HG03039 (cell line): Measurements from ENCODE around the gene PLCG1.

ENCODE experiments used
- ATAC-seq: cut with Tn5 transposase; IDR thresholded peaks from one replicate; pipeline ENCODE4 v1.9.1; 2021; ENCODE audit warnings: mild to moderate bottlenecking, moderate library complexity; ENCODE audit not compliant: unreplicated experiment

Gene PLCG1

DNA sequence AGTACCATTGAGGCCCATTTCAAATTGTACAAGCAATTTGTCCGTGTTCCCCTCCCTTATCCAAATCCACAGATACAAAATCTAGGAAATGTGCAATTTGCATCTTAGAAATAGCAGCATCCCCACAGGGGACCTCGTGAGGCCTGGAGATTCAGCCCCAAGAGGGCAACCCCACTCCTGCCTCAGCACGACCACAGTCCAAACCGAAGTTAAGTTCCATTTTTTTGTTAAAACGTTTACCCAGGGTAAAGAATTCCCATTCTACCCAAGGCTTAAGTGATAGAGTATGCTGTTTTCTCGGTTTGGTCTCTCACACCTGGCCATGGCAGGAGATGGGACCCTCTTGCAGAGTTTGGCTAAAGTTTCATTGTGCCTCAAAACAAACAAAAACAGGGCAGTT lies 41.2 kb downstream of the PLCG1 start:
- no peak for ATAC-seq

- ATAC-seq: no peak
These were observed 41.6 kb downstream of the PLCG1 start for GRCh38 chr20:41178904-41179432.

GRCh38 chr20:41179961-41180360 lies 42.6 kb downstream of the PLCG1 start:
- ATAC-seq: no peak

GRCh38 chr20:41180599-41181333 lies 43.4 kb downstream of the PLCG1 start:
- ATAC-seq: no peak

GRCh38 chr20:41181567-41181966 lies 44.2 kb downstream of the PLCG1 start:
- no peak for ATAC-seq

GRCh38 chr20:41182296-41183212 lies 45.2 kb downstream of the PLCG1 start:
- ATAC-seq: no peak

GRCh38 chr20:41183391-41183790 lies 46.0 kb downstream of the PLCG1 start:
- no peak for ATAC-seq

DNA sequence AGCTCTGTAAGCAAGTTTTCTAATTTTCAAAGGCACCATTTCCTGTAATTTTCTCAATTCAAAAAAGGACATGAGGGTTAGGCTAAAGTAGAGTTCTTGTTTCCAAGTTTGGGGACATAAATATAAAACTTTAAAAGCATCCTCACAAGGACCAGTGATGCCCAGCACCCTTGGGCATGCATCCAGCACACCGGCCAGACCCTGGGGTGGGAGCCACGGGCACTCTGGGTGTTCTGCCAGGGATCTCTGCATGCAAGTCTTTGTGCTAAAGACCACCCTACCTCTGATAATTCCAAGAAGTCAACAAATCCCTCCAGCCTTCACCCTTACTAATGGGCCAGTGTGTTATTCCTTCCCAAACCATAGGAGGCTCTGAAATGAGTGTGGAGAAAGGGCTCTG lies 46.5 kb downstream of the PLCG1 start:
- ATAC-seq: no peak

DNA sequence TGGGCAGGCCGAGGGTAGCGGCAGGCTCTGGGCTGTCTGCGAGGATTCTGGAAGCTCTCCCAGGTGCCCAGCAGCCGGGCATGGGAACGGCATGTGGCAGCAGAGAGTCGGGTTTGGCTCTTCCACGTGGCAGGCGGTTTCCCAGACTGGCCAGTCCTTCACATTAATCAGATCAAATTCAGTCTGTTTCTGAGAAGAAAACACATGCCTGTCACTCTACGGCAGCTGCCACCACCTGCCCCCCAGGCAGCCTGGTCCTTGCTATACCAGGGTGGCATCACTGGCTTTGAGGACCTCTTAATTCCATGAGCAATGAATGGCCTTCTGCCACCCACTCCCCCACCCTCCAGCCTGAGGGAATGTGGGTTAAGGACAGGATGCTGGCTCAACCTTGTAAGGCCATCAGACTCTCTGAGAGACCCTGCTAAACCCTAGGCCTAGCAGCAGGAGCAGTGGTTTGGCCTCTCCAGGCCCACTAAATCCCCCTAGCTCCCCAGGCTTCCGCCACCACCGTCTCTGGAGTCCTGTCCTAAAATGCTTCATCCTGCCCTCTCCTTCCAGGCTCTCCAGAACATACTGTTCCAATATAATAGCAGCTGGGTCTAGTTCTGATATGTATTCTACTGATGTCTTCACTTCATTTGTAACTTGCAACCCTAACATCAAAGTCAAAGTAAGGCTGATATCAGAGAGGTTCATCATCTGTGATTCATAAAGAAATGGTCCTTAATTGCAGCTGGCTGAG lies 47.8 kb downstream of the PLCG1 start:
- no peak for ATAC-seq

DNA sequence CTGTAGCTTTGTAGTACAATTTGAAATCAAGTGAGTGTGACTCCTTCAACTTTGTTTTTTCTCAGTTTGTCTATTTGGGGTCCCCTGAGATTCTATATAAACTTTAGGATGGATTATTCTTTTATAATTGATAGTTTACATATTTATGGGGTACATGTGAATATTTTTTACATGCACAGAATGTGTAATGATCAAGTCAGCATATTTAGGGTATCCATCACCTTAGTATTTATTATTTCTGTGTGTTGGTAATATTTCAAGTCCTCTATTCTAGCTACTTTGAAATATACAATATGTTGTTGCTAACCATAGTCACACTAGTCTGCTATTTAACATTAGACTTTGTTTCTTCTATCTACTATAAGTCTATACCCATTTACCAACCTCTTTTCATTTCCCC lies 50.3 kb downstream of the PLCG1 start:
- ATAC-seq: no peak

DNA sequence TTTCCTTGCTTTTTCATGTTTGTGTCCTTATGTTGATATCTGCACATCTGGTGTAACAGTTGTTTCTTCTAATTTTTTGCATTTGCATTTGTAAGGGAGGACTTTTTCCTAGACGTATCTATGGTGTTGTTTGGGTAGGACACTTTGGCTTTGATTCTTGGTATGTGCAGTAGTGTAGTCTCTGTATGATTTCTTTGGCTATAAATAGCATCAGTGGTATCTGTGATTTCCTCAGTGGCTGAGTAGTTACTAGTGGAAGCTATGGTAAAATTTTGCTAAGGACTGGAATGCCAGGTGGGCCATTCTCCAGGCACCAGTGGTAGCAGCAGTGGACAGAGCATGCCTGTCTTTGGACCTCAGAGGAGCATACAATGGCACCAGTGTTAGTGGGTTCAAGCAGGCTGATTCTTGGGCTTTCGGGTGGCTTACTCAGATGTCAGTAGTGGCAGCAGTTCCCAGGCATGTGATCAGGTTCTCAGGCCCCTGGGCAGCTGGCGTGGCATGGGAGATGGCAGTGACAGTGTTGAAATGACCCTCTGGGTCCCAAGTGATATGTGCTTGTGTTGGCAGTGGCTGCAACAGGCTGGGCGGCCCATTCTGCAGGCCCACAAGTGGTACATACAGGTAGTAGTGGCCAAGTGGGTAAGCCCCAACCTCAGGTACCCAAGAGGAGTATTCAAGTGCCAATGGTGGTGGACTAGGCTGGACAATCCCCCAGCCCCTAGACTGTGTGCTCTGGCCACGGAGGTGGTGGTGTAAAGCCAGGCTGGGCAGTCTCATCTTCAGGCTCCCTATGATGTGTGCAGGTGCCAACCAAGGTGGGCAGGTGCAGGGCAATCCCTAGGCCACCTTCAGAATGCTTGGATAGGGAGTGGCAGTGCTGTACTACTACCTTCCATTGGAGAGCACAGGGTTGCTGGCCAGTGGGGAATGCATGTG lies 54.5 kb downstream of the PLCG1 start:
- ATAC-seq: no peak

DNA sequence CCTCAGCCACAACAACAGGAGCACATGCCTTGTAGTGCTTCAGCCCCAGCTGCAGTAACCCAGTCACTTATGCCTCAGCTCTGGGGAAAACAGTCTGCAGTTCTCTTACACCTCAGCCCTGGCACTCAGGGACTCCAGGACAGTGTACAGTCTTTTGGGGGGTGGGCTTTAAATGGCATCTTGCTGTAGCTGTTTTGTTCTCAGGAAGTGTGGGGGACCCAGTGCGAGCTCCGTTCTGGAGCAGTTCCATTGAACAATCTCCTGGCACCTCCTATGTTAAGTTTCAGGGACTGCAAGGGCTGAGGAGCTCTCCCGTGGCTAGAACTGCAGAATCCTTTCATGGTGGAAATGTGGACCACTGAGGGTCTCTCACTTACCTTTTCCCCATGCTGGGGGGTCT lies 55.2 kb downstream of the PLCG1 start:
- no peak for ATAC-seq

DNA sequence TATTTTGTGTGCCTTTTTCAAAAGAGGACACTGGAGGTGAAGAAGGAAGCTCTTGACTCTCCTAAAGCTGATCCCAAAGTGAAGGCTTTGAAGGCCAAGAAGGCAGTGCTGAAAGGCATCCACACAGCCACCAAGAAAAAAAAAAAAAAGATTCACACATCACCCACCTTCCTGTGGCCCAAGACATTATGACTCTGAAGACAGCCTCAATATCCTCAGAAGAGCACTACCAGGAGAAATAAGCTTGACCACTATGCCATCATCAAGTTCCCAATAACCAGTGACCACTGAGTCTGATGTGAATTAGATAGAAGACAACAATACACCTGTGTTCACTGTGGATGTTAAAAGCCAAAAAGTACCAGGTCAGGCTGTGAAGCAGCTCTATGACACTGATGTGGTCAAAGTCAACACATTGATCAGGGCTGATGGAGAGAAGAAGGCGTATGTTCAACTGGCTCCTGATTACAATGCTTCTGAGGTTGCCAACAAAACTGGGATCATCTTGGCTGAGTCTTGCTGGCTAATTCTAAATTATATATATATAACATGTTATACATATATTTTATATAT lies 59.4 kb downstream of the PLCG1 start:
- ATAC-seq: no peak

DNA sequence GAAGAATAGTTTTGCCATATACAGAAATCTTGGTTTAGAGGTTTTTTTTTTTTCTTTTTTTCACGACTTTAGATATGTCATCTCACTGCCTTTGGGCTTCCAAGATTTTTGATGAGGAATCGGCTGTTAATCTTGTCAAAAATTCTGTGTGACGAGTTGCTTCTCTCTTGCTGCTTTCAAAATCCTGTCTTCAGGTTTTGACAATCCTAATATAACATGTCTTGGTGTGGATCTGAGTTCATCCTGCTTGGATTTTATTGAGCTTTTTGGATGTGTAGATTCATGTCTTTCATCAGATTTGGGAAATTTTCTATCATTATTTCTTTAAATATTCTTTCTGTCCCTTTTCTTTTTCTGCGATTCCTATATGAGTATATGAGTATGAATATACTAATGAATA lies 61.1 kb downstream of the PLCG1 start:
- no peak for ATAC-seq

DNA sequence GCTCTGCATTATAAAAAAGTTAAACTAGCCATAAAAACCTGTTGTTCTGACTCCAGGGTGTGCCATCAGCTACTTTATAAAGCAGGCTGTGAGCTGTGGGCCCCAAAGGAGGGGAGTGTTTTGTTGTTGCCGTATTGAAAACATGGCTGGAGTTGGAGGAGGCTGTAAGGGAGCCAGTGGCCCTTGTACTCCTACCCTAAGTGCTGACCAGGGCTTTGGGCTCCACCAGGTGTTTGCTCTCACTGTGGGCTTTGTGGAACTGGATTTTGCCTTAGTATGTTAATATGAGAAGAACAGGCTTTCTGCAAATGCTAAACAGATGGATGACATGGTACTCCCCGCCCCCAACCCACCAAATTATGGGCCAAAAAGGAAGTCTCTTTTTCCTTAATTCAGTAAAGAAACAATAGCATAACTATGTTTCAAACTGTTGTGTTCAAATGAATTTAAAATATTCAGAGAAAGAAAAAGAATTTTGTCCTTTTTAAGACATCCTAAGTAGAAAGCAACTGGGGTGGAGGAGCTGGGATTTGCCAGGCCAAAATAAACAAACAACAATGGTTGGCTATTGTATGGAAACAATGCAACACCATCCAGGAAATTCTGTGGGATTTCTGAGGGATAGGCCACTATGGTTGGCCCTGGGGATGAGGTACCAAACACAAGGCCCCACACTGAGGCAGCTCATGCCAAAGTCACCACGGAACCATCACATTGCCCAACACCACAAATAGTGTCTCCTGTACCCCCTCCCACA lies 63.3 kb downstream of the PLCG1 start:
- no peak for ATAC-seq

DNA sequence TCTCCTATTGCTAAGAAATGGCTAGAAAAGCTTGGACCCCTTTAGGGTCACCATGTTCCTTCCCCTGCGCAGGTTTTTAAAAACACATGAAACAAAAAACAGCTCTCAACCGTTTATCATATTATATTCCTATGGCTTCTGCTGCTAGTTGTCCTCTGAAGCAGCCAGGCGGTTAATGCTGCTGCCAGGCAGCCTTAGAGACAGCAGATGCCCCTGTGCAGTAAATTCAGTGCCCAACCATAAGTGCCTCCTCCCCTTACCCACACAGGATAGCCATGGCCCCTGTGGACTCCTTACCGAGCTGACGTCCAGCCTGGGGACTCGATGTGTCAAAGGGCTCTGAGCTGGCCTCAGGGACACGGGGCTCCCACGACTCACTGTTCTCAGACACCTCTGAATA lies 64.4 kb downstream of the PLCG1 start:
- ATAC-seq: no peak

DNA sequence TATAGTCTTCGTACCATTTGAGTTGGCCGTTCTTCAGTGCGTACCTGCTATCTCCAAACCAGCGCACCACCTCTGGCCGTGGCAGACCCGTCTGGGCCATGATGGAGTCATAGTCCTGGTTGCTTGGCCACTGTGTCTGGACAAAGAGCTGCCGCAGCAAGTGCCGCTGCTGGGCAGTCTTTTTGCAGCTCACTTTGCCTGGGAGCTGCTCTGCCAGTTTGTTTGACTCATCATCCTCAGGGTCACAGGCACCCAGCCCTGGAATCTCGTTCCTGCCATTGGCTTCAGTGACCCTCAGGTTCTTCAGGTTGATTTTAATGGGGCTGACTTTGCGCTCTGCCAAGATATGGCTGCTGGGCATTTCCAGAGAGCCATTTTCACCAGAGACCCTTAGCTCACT lies 65.1 kb downstream of the PLCG1 start:
- ATAC-seq: no peak

DNA sequence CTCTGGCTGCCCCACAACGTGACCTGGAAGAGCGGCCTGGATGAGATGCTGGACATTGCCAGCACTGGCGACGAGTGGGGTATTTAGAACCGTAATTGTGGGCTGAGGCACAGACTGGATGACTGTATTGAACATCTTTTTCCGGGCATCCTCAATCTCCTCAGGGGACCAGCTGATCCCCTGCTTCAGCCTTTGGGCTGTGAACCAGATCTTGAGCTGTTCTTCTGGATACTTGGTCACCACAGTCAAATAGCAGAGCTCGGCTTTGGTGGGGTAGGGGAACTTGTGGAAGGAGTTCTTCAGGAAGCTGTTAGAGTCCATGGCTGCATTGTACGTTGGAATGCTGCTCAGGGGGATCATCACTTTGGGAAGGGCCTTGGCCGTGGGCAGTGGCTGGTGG lies 66.3 kb downstream of the PLCG1 start:
- no peak for ATAC-seq
